WTC11 (cell line): ENCODE measurements around the gene TUBE1. TPM values are rescaled to one million over a fixed set of nuclear protein-coding genes. Genes with fewer than 3 reads are reported as not detected.

ENCODE experiments used
- ATAC-seq: fragments of 200-7000 bp; cut with Tn5 transposase; 2 replicates; pipeline ENCODE4 v1.10.0; 2021; ENCODE audit warnings: mild to moderate bottlenecking, moderate library complexity
- CTCF ChIA-PET: fragments of 300-600 bp; sonication (Branson Sonifier 250); formaldehyde crosslinking; loops from one replicate; lab custom pipeline; 2021; ENCODE audit warnings: antibody characterized with exemption; lab: Charles Lee
- POLR2A ChIA-PET: fragments of 350-600 bp; sonication (Branson Sonifier 250); formaldehyde crosslinking; loops from one replicate; lab custom pipeline; 2021; ENCODE audit warnings: antibody characterized with exemption; lab: Charles Lee
- DNase-seq: peaks from one replicate; pipeline ENCODE4 v3.0.0; 2021; ENCODE audit warnings: low spot score
- H3K27ac Mint-ChIP-seq: 2 replicates; pipeline ENCODE4 v1.8.0; 2021; ENCODE audit warnings: mixed read lengths
- H3K27me3 Mint-ChIP-seq: 2 replicates; pipeline ENCODE4 v1.8.0; 2021; ENCODE audit warnings: low read depth, mild to moderate bottlenecking, moderate library complexity, mixed read lengths
- H3K36me3 Mint-ChIP-seq: 2 replicates; pipeline ENCODE4 v1.8.0; 2021; ENCODE audit warnings: mixed read lengths
- H3K4me1 Mint-ChIP-seq: 2 replicates; pipeline ENCODE4 v1.8.0; 2022; ENCODE audit warnings: mixed read lengths
- H3K4me3 Mint-ChIP-seq: 2 replicates; pipeline ENCODE4 v1.8.0; 2021; ENCODE audit warnings: mild to moderate bottlenecking, moderate library complexity, mixed read lengths
- H3K9me3 Mint-ChIP-seq: 2 replicates; pipeline ENCODE4 v1.8.0; 2021; ENCODE audit warnings: mixed read lengths
- ATF2 ChIP-seq: sonication (generic); formaldehyde crosslinking; IDR thresholded peaks from 2 replicates; pipeline ENCODE4 v1.8.1; 2022; ENCODE audit warnings: low read depth, missing genetic modification reagents, borderline replicate concordance
- ATF3 ChIP-seq: sonication (generic); formaldehyde crosslinking; conservative IDR thresholded peaks from 2 replicates; pipeline ENCODE4 v1.8.1; 2022; ENCODE audit warnings: mild to moderate bottlenecking, missing genetic modification reagents
- CTCF ChIP-seq: fragments of 200-600 bp; IDR thresholded peaks from 2 replicates; pipeline ENCODE4 v1.8.0; 2022; ENCODE audit warnings: antibody characterized with exemption
- E2F5 ChIP-seq: sonication (generic); formaldehyde crosslinking; IDR thresholded peaks from 2 replicates; pipeline ENCODE4 v1.8.1; 2022; ENCODE audit warnings: mild to moderate bottlenecking, moderate library complexity, missing genetic modification reagents
- ERG ChIP-seq: fragments of 250-450 bp; sonication (Bioruptor Pico); IDR thresholded peaks from 2 replicates; pipeline ENCODE4 v1.8.0; 2021; ENCODE audit warnings: mild to moderate bottlenecking
- FOXP4 ChIP-seq: sonication (generic); formaldehyde crosslinking; IDR thresholded peaks from 2 replicates; pipeline ENCODE4 v1.8.0; 2022; ENCODE audit warnings: mild to moderate bottlenecking, missing genetic modification reagents
- GTF2I ChIP-seq: fragments of 250-450 bp; sonication (Bioruptor Pico); conservative IDR thresholded peaks from 2 replicates; pipeline ENCODE4 v1.4.0; 2021; ENCODE audit warnings: mild to moderate bottlenecking
- IRF2 ChIP-seq: sonication (generic); formaldehyde crosslinking; IDR thresholded peaks from 2 replicates; pipeline ENCODE4 v1.8.0; 2022; ENCODE audit warnings: low read depth, missing genetic modification reagents, borderline replicate concordance
- MLX ChIP-seq: sonication (generic); formaldehyde crosslinking; IDR thresholded peaks from 2 replicates; pipeline ENCODE4 v1.8.1; 2023; ENCODE audit warnings: mild to moderate bottlenecking, missing genetic modification reagents, moderate library complexity
- NFATC4 ChIP-seq: fragments of 250-450 bp; sonication (Bioruptor Pico); IDR thresholded peaks from 2 replicates; pipeline ENCODE4 v1.9.0; 2021; ENCODE audit warnings: mild to moderate bottlenecking
- OVOL2 ChIP-seq: fragments of 250-450 bp; sonication (Bioruptor Pico); IDR thresholded peaks from 2 replicates; pipeline ENCODE4 v1.9.0; 2021; ENCODE audit warnings: mild to moderate bottlenecking, borderline replicate concordance
- PRDM15 ChIP-seq: sonication (generic); formaldehyde crosslinking; IDR thresholded peaks from 2 replicates; pipeline ENCODE4 v1.8.0; 2022; ENCODE audit warnings: missing genetic modification reagents
- RORB ChIP-seq: fragments of 250-450 bp; sonication (Bioruptor Pico); IDR thresholded peaks from 2 replicates; pipeline ENCODE4 v1.9.0; 2021; ENCODE audit warnings: mild to moderate bottlenecking
- TCF7 ChIP-seq: sonication (generic); formaldehyde crosslinking; IDR thresholded peaks from 2 replicates; pipeline ENCODE4 v1.8.0; 2022; ENCODE audit warnings: mild to moderate bottlenecking, low read depth, missing genetic modification reagents, moderate library complexity
- TEAD1 ChIP-seq: sonication (generic); formaldehyde crosslinking; IDR thresholded peaks from 2 replicates; pipeline ENCODE4 v1.8.0; 2022; ENCODE audit warnings: mild to moderate bottlenecking, missing genetic modification reagents
- USF1 ChIP-seq: sonication (generic); formaldehyde crosslinking; IDR thresholded peaks from 2 replicates; pipeline ENCODE4 v1.8.0; 2022; ENCODE audit warnings: mild to moderate bottlenecking, missing genetic modification reagents
- ZBTB43 ChIP-seq: sonication (generic); formaldehyde crosslinking; IDR thresholded peaks from 2 replicates; pipeline ENCODE4 v1.8.1; 2023; ENCODE audit warnings: mild to moderate bottlenecking, missing genetic modification reagents
- ZNF423 ChIP-seq: fragments of 250-450 bp; sonication (Bioruptor Pico); IDR thresholded peaks from 2 replicates; pipeline ENCODE4 v2.1.2; 2022; ENCODE audit warnings: mild to moderate bottlenecking, moderate library complexity
- ZNF425 ChIP-seq: fragments of 250-450 bp; sonication (Bioruptor Pico); conservative IDR thresholded peaks from 2 replicates; pipeline ENCODE4 v1.9.0; 2021; ENCODE audit warnings: mild to moderate bottlenecking
- total RNA-seq: library from RNA; stranded (reverse); gene quantifications from 3 replicates; pipeline ENCODE4 v1.2.3, GENCODE V29; 2021

TUBE1 gene
- total RNA-seq, 1 experiment from 2014 or later, result 16.9 TPM

GRCh38 chr6:112032728-112033127 lies 54.6 kb downstream of the TUBE1 start (continued):
- TF ChIP-seq FOXP4 (CRISPR knock-in tag) (no peak), ZNF425 (no peak), ATF3 (no peak), ATF2 (CRISPR knock-in tag) (no peak)

GRCh38 chr6:112031960-112032359 lies 55.3 kb downstream of the TUBE1 start:
- POLR2A ChIA-PET, result no interaction called here
- Mint-ChIP-seq H3K27me3 (no peaks in the 10 kb centered on the region; the same call in 1 of the 2 replicates), H3K36me3 (no peaks in the 10 kb centered on the region), H3K27ac (no peak overlapping the region), H3K9me3 (no peaks in the 10 kb centered on the region), H3K4me1 (peaks cover 8% of the 10 kb centered on the region), H3K4me3 (no peak overlapping the region)
- no peak for ATAC-seq
- CTCF ChIA-PET, result interaction anchor here (0.7 kb wide), 1 partner anchor 10 kb away, joined by 3 read pairs; no protein-coding TSS in a partner anchor
- no peak for DNase-seq
- no peak for TF ChIP-seq ZBTB43
- TF ChIP-seq TCF7 (CRISPR knock-in tag), result no peak
- no peak for TF ChIP-seq NFATC4
- no peak for TF ChIP-seq RORB (CRISPR knock-in tag)
- no peak for TF ChIP-seq GTF2I (CRISPR knock-in tag)
- TF ChIP-seq USF1, result no peak
- no peak for TF ChIP-seq PRDM15 (CRISPR knock-in tag)
- no peak for TF ChIP-seq ERG (CRISPR knock-in tag)
- no peak for TF ChIP-seq E2F5 (CRISPR knock-in tag)
- no peak for TF ChIP-seq CTCF
- TF ChIP-seq IRF2 (CRISPR knock-in tag), result no peak
- no peak for TF ChIP-seq ZNF423 (CRISPR knock-in tag)
- TF ChIP-seq OVOL2 (CRISPR knock-in tag), result no peak
- no peak for TF ChIP-seq TEAD1 (CRISPR knock-in tag)
- TF ChIP-seq MLX, result no peak
